GM19193 (cell line): ENCODE measurements around the gene GATM.

Source experiments
- POLR2A ChIP-seq: IDR thresholded peaks from 4 replicates; pipeline ENCODE4 v1.6.1; 2011; ENCODE audit not compliant: insufficient read depth, insufficient read length; ENCODE audit errors: extremely low read depth

The GATM gene

DNA sequence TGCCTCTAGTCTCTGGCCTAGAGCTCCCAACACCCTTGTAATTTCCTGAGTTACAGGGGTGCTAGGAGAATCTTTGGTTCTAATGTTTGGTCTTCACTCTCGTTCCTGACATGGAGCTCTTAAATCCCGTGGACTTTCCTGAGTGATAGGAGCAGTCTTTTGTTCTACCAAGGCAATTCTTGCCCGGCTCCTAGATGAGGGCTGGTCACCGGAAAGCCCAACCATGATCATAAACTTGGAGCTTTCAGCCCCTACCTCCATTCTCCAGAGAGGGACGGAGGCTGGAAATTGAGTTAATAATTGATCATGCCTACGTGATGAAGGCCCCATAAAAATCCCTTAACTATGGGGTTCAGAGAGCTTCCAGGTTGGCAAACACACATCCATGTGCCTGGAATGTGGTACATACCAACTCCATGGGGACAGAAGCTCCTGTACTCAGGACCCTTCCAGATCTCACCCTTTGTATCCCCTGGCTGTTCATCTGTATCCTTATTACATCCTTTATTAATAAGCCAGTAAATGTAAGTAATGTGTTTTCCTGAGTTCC is 18.8 kb upstream of the GATM start:
- TF ChIP-seq POLR2A, result no peak

DNA sequence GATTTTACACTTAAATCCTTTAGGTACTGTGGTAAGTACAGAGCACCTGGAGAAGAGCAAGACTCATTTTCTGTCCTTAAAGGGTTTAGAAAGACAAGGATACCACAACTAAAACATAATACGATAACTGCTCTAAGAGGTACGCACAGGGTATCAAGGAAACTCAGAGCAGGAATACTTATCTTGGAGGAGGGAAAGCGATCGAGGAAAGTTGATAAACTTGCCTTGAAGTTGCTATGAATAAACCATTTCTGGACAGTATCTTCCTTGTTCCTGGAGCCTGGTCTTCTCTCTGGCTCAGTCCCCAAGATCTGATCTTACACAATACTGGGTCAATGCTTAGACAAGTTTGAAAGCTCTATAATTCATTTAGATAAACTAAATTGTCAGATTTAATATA is 17.6 kb upstream of the GATM start:
- no peak for TF ChIP-seq POLR2A

DNA sequence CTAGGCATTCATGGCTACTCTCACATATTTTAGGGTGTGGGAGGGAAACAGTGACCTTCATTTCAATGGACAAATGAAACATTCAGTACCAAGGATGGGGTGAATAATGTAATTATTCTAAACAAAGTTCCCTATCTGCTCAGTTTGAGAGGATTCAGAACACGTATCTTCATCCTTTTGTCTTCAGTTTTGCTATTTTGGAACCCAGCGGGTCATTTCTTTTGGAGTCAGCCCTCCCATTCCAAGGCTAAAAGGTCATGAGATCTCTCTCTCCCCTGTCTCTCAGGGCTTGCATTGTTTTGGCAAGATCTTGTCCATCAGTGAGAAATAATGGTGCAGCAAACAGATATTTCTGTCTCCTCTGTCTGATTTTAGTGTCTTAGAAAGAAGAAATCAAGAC is 16.3 kb upstream of the GATM start:
- TF ChIP-seq POLR2A, result no peak

DNA sequence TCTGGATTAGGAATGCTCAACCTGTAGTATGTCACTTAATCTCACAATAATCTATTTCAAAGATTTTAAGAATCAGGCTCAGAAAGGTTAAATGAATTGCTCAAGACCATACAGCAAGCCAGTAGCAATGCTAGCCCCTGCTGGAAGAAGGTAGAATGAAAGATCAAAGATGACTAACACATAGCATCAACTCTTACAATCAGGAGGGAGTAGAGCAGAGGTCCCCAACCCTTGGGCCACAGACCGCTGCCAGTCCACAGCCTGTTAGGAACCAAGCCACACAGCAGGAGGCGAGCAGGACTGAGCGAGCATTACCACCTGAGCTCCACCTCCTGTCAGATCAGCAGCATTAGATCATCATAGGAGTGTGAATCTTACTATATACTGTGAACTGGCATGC is 15.5 kb upstream of the GATM start:
- TF ChIP-seq POLR2A, result no peak

DNA sequence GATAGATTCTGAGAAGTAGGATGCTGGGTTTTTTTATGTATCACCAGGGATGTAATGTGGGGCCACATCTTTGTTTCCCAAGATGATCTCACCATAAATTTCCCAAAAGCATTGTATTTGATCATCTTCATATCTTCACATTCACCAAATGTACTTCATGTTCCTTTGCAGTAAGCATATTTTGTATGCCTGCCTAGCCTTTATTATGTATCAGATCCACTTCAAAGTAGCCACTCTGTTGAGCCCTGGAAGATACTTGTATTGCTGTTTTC is 14.2 kb upstream of the GATM start:
- no peak for TF ChIP-seq POLR2A

DNA sequence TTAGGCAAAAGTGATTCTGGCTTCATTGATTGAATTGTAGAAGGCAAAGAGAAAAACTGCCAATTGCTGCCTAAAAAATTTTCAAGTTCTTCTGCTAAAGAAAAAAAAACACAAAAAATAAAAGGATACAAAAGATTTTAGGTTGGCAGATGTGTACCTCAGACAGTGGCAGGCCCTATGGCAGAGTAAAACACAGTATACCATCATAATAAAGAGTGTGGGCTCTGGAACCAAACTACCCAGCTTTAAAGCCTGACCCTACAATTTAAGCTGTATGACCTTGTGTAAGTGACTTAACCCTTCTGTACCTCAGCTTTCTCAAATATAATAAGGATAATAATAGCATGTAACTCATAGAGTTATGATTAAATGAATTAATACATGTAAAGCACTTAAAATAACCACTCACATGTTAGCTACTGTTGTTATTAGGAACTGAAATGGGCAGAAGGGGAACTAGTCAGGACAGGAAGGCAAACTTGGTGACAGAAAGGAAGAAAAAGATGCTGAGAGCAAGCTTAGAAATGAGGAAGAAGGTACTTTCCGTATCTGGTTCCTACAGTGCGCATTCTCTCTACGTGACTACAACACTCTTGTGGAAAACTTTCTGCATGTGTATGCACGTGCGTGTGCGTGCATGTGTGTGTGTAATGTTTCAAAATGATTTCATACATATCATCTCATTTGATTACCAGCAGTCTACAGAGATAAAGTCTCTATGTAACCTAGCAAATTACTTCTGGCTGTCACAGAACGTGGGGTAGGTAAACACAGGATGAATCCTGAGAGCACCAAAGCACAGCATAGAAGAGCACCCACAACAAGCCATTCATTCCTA is 13.6 kb upstream of the GATM start:
- no peak for TF ChIP-seq POLR2A

DNA sequence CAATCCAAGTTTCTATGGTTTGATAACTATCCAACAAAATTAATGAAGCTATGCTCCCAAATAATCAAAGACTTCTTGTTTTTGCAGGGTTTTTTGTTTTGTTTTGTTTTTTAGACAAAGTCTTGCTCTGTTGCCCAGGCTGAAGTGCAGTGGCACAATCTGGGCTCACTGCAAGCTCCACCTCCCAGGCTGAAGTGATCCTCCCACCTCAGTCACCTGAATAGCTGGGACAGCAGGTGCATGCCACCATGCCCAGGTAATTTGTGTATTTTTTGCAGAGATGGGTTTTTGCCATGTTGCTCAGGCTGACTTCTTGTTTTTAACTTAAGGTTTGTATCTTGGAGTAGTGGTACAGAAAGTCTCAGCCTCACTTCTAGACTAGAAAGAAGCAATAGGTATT is 11.0 kb upstream of the GATM start:
- no peak for TF ChIP-seq POLR2A

DNA sequence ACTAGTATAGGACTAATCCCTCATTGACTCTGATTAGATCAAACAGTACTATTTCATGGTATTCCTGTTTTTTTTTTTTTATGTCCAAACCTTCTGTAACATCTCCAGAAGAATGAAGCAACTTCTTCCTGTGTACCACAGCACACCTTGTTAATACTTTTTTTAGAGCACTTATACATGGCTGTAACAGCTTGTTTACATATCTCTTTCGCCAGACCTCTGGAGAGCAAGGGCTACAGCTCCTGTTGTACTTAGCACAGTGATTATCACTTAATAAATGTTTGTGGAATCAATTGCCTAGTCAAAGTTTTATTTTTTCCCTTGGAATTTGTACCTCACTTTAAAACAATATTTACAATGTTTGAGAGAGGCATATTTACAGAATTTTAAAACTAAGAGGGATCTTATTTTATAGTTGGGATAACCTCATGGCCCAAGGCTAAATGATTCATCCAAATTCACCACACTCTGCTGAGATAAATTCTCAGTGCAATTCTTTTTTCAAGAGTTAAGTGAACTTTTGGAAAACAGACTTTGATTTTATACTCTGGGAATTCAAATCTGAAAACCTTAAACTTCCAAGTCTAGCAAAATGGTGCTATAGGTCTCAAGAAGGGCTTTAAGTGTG is 9.2 kb upstream of the GATM start:
- TF ChIP-seq POLR2A, result no peak

DNA sequence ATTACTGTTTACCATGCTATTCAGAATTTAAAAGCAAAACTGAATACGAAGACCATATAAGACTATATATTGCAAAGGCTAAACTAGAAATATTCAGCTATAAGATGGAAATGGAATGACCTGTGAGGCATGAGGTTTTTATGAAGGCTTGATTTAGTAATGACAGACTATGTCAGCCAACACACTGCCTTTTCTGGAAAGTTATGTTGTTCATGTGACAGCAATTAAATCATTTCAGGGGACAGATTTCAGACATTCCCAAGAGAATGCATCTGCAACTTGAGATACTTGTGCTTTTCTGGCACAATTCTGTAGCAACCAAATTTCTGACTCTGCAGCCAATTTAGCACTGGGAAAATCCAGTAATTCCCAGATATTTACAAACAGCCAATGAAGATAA is 8.6 kb upstream of the GATM start:
- TF ChIP-seq POLR2A, result no peak

DNA sequence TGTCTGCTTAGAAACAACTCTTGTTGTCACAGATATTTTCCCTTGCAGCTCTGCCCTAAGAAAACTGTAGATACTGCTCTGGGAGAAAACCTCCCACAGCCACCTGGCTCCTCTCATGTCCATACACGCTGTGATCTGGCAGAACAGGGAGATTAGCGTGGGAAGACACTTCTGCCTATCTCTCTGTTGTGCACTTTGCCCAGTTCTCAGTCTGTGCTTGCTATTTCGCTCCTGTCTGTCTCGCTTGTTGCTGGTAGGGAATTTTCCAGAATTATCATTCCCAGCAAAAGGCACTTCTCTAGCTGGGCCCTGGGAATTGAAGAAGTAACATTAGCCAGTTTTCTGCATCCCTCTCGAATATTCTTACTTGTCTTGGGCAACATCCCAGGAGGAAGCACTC is 8.1 kb upstream of the GATM start:
- no peak for TF ChIP-seq POLR2A

DNA sequence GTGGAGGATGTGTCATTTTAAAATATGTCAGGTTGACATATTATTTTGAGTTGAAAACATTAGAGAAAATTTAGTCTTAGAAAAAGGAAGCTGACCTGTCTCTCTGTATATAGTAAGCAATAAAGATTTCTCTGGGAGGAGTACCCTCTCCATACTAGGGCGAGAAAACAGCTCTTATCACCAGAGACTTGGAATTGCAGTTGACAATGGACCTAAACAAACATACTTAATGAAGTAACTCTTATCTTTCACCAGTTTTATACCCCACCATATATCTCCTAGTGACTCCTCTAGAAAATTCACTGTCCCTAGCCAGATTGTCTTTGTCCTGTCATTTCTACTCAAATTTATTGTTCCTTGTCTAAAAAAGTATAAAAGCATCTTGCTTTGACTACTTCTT is 7.2 kb upstream of the GATM start:
- no peak for TF ChIP-seq POLR2A

DNA sequence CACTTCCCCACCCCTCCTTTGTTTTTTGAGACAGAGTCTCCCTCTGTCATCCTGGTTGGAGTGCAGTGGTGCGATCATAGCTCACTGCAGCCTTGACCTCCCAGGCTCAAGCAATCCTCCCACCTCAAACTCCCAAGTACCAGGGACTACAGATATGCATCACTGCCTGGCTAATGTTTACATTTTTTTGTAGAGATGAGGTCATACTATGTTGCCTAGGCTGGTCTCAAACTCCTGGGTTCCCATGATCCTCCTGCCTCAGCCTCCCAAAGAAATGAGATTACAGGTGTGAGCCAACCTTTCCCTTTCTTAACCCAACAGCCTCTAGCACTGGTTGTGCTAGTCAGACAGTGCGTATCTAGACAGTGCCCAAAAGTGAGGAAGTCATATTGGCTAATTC is 6.4 kb upstream of the GATM start:
- no peak for TF ChIP-seq POLR2A

DNA sequence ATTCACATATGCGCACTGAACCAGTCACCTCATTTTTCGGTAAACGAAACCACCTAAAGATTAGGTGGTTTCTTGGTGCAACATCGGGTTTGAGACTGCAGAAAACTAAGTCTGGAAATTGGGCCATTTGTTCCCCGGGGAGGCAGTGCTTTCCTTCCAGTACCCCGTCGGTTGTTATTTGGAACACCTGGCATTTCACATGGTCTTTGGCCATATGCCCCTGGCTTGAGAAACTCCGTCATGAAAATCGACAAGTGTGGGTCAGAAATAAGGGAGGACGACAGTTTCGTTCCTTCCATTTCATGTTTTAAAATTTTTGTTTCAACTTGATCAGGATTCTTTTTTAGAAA is 544 bp upstream of the GATM start:
- no peak for TF ChIP-seq POLR2A

DNA sequence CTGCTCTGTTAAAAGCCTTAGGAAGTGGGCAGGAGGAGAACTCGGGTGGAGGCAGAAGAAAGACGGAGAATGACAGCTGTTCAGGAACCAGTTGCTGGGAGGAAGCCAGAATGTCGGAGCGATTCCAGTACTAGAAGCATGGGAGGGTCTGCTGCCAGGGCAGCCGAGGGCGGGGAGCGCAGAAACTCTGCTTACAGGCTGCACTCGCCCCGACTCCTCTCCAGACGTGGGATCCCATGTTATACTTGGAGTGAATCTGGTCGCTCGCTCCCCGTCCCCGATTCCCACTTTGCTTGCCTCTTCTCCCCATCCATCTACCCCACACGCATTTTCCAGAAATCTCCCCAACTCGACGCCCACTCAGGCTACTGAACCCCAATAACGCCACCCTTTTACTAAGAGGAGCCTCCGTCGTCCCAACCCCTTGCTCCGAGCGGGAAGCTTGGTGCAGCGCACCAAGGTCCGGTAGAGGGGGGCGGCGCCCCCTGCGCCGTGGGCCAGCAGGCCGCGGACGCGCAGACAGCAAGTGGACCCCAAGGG is 665 bp downstream of the GATM start:
- no peak for TF ChIP-seq POLR2A

DNA sequence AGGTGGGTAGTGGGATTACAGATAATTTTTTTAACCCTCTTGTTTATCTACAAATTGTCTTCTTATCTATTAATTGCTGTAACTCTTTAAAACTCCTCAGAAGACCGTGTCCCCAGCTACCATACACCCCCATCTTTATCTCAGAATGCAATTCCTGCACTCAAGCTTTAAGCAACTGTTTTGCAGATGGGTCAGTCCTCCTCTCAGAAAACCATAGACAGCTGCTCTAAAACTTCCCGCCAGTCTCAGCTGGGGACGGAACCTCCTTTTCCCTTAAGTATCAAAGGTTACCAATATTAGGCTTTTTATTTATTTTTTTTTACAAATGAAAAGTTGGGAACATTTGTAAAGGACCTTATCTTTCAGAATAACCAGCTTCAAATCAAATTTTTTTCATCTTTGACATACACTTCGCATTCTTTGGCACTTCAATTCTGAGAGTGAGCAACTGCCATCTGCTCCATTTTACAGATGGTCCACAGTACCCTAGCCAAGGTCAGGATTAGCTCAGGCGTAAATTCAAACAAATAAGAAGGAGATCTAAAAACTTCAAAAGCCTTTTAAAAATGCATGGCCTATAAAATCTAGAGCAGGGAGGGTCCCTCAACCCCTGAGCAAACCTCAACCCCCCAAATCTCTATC is 1.3 kb downstream of the GATM start:
- TF ChIP-seq POLR2A, result no peak

DNA sequence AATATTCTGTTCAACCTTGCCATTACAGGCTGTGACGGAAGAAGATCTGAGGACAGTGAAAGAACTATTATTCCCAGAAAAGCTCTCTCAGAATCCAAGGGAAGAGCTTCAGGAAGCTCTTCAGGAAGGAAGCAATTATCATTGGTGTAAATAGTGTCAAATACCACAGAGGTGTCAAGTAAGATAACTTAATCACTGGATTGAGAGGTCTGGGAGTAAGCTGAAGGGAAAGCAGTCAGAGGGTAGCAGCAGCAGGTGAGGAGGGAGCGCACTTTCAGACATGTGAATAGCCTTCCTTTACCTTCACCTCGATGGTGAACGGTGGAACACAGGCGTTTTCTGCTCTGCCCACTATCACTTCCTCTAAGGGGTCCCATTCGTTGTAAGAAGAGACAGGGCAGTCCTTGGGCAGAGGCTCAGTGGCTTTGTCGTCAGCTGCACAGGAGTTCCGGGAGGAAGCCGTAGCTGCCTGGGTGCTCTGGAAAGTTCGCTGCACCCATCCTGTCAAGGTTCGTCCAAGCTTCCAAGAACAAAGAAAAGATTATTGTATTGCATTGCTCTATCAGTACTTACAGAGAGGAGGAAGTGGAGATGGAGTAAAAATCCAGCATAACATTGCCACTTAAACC is 1.9 kb downstream of the GATM start:
- TF ChIP-seq POLR2A, result no peak

DNA sequence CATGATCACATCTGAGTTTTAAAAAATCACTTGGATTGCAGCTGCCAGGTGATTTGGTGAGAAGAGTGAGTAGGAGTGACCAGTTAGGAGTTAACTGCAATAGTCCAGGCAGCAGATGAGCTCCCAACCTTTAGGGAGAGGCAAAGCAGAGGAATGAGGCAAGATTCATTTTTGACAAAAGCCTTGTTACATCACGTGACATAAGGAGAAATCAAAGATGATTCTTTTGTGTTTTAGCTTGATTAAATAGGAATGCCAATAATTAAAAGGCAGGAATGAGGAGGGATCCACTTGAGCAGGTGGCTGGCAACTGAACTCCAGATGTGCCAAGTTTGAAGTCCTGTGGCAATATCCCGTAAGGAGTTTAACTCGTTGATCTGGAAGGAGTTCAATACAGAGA is 2.5 kb downstream of the GATM start:
- TF ChIP-seq POLR2A, result no peak
